Stimulated activated effector memory CD8-positive, alpha-beta T cell treated with anti-CD3 and anti-CD28 coated beads, Interleukin-12 subunit alpha, Interleukin-12 subunit beta, amount 100 ng/mL, for 72 hours (primary cell): ENCODE results near the gene COX19.

ENCODE experiments used
- ATAC-seq: fragments of 150-1000 bp; cut with Tn5 transposase; 2 replicates; pipeline ENCODE4 v1.10.0; 2021
- DNase-seq, 2 donors: peaks; one replicate each; pipeline ENCODE4 v3.0.0; 2021 to 2022; ENCODE audit warnings: low spot score in 2 of 2
- H3K27ac Mint-ChIP-seq: one replicate; pipeline ENCODE4 v1.8.0; 2022; ENCODE audit warnings: mild to moderate bottlenecking, mixed read lengths
- H3K36me3 Mint-ChIP-seq: one replicate; pipeline ENCODE4 v1.8.0; 2022; ENCODE audit warnings: mild to moderate bottlenecking, mixed read lengths
- H3K4me1 Mint-ChIP-seq: one replicate; pipeline ENCODE4 v1.8.0; 2022; ENCODE audit warnings: mixed read lengths
- H3K4me3 Mint-ChIP-seq: one replicate; pipeline ENCODE4 v1.8.0; 2022; ENCODE audit warnings: mild to moderate bottlenecking, mixed read lengths
- H3K9me3 Mint-ChIP-seq: one replicate; pipeline ENCODE4 v1.8.0; 2022; ENCODE audit warnings: mixed read lengths

COX19 gene

DNA sequence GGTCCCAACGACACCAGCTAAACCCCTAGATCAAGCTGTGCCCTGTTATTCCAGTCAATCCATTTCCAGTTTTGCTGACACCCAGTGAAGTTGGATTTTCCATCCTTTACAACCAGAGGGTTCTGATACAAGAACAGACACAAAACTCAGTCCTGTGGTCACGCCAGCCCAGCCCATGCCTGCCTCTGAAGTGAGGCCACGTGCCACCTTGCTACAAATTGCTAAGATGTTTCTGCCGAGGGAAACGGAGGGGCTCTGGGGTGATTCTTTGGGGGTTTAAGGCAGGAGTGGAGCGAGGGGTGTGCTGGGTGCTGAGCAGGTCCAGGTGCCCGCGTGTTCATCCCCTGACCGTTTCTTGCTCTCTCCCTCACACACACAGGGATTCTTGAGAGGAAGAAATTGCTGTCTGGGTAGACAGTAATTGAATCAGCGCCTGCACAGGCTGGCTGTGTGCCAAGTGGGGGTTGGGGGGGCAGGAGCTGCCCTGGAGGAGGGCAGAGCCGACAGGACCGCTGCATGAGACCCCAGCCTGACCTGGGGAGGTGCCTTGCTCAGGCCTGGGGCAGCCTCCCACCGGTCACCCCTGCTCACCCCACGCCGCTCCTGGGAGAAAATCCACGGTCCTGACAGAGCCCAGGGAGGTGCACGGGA is 58.9 kb downstream of the COX19 start:
- Mint-ChIP-seq H3K9me3 (no peaks in the 10 kb centered on the region), H3K36me3 (peaks cover 20% of the 10 kb centered on the region), H3K4me3 (no peak overlapping the region), H3K27ac (peak overlapping the region; percentile 52), H3K4me1 (peaks cover 32% of the 10 kb centered on the region)
- ATAC-seq (no peak), DNase-seq (no peak)
